Gastrocnemius medialis (tissue), 4 donors: ENCODE results near the gene TDRD7. TPM values are rescaled to one million over a fixed set of nuclear protein-coding genes. Genes with fewer than 3 reads are reported as not detected.
"Not testable (repeated sequence)": the region's sequence is repeated elsewhere in the genome, so short reads cannot be mapped to it uniquely, and the experiment has no call there.

ENCODE experiments used
- ATAC-seq, 2 donors: fragments of 150-250 bp; one replicate each; pipeline ENCODE4 v1.9.1; 2016
- DNase-seq, 2 donors: peaks; one replicate each; pipeline ENCODE4 v3.0.0-alpha.2; 2019
- H3K27ac ChIP-seq, 4 donors: fragments of 200-600 bp; sonication (generic); 1 replicate in 1 of 4; 2 replicates in 3 of 4; pipeline ENCODE4 v1.5.1; 2016 to 2018; ENCODE audit warnings: mild to moderate bottlenecking in 2 of 4, moderate library complexity in 1 of 4
- H3K27me3 ChIP-seq, 3 donors: fragments of 200-600 bp; sonication (generic) in 2 of 3; 1 replicate in 1 of 3; 2 replicates in 2 of 3; pipeline versions ENCODE4 v1.5.1 to v1.6.0; 2016 to 2019; ENCODE audit warnings: mild to moderate bottlenecking in 1 of 3, moderate library complexity in 1 of 3
- H3K36me3 ChIP-seq, 2 donors: fragments of 200-600 bp; sonication (generic) in 1 of 2; one replicate each; pipeline ENCODE4 v1.5.1; 2017 to 2018
- H3K4me1 ChIP-seq, 2 donors: fragments of 200-600 bp; sonication (generic) in 1 of 2; one replicate each; pipeline ENCODE4 v1.5.1; 2016 to 2017; ENCODE audit warnings: mild to moderate bottlenecking in 2 of 2
- H3K4me3 ChIP-seq, 4 donors: fragments of 200-600 bp; sonication (generic) in 3 of 4; 1 replicate in 1 of 4; 2 replicates in 3 of 4; pipeline ENCODE4 v1.5.1; 2016 to 2019; ENCODE audit warnings: mild to moderate bottlenecking in 2 of 4
- H3K9me3 ChIP-seq, 3 donors: fragments of 200-600 bp; sonication (generic) in 2 of 3; 1 replicate in 1 of 3; 2 replicates in 2 of 3; pipeline ENCODE4 v1.5.1; 2016 to 2019
- CTCF ChIP-seq, 5 experiments: fragments of 450-650 bp in 3 of 5; fragments of 200-600 bp in 2 of 5; sonication (generic) in 2 of 5; IDR thresholded peaks in 4 of 5; conservative IDR thresholded peaks in 1 of 5; 1 replicate in 4 of 5; 2 replicates in 1 of 5; pipeline ENCODE4 v1.5.1; 2016 to 2019; ENCODE audit warnings: antibody characterized with exemption in 5 of 5, mild to moderate bottlenecking in 3 of 5, moderate library complexity in 3 of 5
- POLR2A ChIP-seq, 2 donors: fragments of 450-650 bp; IDR thresholded peaks; one replicate each; pipeline ENCODE4 v1.6.1; 2017; ENCODE audit warnings: antibody characterized with exemption in 2 of 2, mild to moderate bottlenecking in 2 of 2, moderate library complexity in 2 of 2
- in situ Hi-C, 4 donors: fragments of 200-750 bp; cut with MboI; loops; one replicate each; pipeline versions ENCODE4 v1.15.0 to v1.8.0; 2017; ENCODE audit warnings: low sequenced_read_pairs in 4 of 4
- intact Hi-C: fragments of 100-400 bp; cut with DNase I; formaldehyde crosslinking; loops from one replicate; pipeline ENCODE4 v1.15.1; 2023; ENCODE audit warnings: low total_unique reads
- total RNA-seq, 4 donors: library from RNA; depleted of rRNA; stranded (reverse); fragments of >200 nt; gene quantifications; one replicate each; pipeline versions ENCODE4 v1.1.0 to v1.2.3, GENCODE V29; 2016

The TDRD7 gene
- total RNA-seq, 4 donors from 2014 or later: 2.9 to 5.7 (median 3.5) TPM

- no peak overlapping the region for H3K4me3 ChIP-seq
- no peak for DNase-seq
- ATAC-seq: no peak
- H3K4me1 ChIP-seq: no peaks in the 10 kb centered on the region
- H3K9me3 ChIP-seq: no peaks in the 10 kb centered on the region
- H3K27ac ChIP-seq: no peak overlapping the region
- H3K36me3 ChIP-seq: no peaks in the 10 kb centered on the region
- no peaks in the 10 kb centered on the region for H3K27me3 ChIP-seq
- intact Hi-C loops: no loop called here
- in situ Hi-C loops: loop anchor here in 1 of 4 donors (25.0 kb wide), 1 partner anchor 440 kb away; no protein-coding TSS in a partner anchor
- TF ChIP-seq POLR2A (IDR thresholded peaks at IDR 0.05): no peak
- no peak for TF ChIP-seq CTCF (IDR thresholded peaks at IDR 0.05 in 4 of 5, conservative IDR thresholded peaks at IDR 0.05 in 1 of 5)
These were observed 35.1 kb downstream of the TDRD7 start for GRCh38 chr9:97447001-97447400.

DNA sequence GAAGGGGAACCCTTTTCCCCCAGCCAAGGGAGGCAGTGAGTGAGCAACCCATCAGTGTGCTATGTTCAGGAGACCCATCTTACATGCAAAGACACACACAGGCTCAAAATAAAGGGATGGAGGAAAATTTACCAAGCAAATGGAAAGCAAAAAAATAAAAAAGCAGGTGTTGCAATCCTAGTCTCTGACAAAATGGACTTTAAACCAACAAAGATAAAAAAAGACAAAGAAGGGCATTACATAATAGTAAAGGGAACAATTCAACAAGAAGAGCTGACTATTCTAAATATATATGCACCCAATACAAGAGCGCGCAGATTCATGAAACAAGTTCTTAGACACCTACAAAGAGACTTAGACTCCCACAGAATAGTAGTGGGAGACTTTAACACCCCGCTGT, 41.7 kb downstream of the TDRD7 start:
- ATAC-seq, H3K27me3 ChIP-seq, H3K4me1 ChIP-seq, intact Hi-C loops, H3K36me3 ChIP-seq, H3K27ac ChIP-seq, H3K9me3 ChIP-seq, DNase-seq, H3K4me3 ChIP-seq: not testable (repeated sequence)
- in situ Hi-C loops: loop anchor here in 1 of 4 donors (25.0 kb wide), 1 partner anchor 459 kb away; the partner anchor contains the start of gene TRMO

DNA sequence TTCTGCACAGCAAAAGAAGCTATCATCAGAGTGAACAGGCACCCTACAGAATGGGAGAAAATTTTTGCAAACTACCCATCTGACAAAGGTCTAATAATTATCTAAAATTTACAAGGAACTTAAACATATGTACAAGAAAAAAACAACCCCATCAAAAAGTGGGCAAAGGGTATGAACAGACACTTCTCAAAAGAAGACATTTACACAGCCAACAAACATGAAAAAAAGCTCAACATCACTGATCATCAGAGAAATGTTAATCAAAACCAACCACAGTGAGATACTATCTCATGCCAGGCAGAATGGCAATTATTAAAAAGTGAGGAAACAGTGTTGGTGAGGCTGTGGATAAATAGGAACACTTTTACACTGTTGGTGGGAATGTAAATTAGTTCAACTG, 44.9 kb downstream of the TDRD7 start:
- intact Hi-C loops: not testable (repeated sequence)

DNA sequence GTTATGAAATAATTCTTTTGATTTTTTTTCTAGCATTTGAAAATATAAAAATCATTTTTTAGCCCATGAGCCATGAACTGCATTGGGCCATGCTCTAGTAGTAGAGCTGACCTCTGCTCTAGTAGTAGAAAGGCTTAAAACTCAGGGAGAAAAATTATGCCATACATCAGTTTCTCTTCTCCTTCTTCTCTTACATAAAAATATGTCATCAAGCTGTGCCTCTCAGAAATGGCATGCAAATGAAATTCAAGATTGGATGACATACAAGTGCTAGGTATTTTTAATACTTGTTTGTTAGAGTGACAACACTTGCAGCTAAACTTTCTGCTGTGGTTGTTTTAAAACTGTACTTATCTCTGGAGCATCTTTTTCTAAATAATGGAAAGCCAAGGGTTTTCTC, 47.4 kb downstream of the TDRD7 start:
- H3K4me1 ChIP-seq: no peaks in the 10 kb centered on the region
- no peaks in the 10 kb centered on the region for H3K27me3 ChIP-seq
- TF ChIP-seq CTCF (IDR thresholded peaks at IDR 0.05 in 4 of 5, conservative IDR thresholded peaks at IDR 0.05 in 1 of 5): no peak
- TF ChIP-seq POLR2A (IDR thresholded peaks at IDR 0.05): no peak
- no peak overlapping the region for H3K27ac ChIP-seq
- H3K36me3 ChIP-seq: no peaks in the 10 kb centered on the region
- ATAC-seq (no peak), DNase-seq (no peak)
- H3K4me3 ChIP-seq: no peak overlapping the region
- in situ Hi-C loops (loop anchor here in 1 of 4 donors (25.0 kb wide), 1 partner anchor 453 kb away; the partner anchor contains the start of gene TRMO), intact Hi-C loops (no loop called here)
- H3K9me3 ChIP-seq: no peaks in the 10 kb centered on the region

More for the DNA sequence above, 44.9 kb downstream of the TDRD7 start:
- not testable (repeated sequence) for H3K27ac ChIP-seq, DNase-seq, H3K36me3 ChIP-seq, H3K27me3 ChIP-seq, H3K9me3 ChIP-seq, H3K4me1 ChIP-seq, ATAC-seq, H3K4me3 ChIP-seq
- in situ Hi-C loops: loop anchor here in 1 of 4 donors (25.0 kb wide), 1 partner anchor 455 kb away; the partner anchor contains the start of gene TRMO

DNA sequence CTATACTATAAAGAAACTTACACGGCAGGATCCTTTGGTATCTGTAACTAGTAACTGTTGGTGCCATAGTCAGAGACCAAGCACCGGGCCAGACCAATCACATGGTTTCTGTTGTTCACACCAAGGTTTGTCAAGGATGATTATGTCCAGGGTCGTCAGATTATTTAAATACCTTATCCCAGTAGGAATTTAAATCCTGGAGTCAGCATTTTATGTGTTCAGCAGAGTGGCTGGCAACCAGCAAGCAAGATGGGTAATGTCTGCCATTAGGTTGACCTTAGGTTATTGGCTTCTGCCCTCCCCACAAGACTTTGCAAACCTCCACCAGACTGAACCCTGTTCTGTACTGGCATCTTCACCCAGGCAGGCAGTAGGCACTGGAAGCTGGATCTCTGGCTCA, 50.3 kb downstream of the TDRD7 start:
- H3K27ac ChIP-seq: no peak overlapping the region
- TF ChIP-seq POLR2A (IDR thresholded peaks at IDR 0.05) (no peak), CTCF (IDR thresholded peaks at IDR 0.05 in 4 of 5, conservative IDR thresholded peaks at IDR 0.05 in 1 of 5) (no peak)
- no peaks in the 10 kb centered on the region for H3K4me1 ChIP-seq
- no peaks in the 10 kb centered on the region for H3K27me3 ChIP-seq
- in situ Hi-C loops (loop anchor here in 1 of 4 donors (25.0 kb wide), 1 partner anchor 450 kb away; the partner anchor contains the start of gene TRMO), intact Hi-C loops (no loop called here)
- H3K9me3 ChIP-seq: no peaks in the 10 kb centered on the region
- DNase-seq: no peak
- H3K4me3 ChIP-seq: no peak overlapping the region
- no peaks in the 10 kb centered on the region for H3K36me3 ChIP-seq
- no peak for ATAC-seq

DNA sequence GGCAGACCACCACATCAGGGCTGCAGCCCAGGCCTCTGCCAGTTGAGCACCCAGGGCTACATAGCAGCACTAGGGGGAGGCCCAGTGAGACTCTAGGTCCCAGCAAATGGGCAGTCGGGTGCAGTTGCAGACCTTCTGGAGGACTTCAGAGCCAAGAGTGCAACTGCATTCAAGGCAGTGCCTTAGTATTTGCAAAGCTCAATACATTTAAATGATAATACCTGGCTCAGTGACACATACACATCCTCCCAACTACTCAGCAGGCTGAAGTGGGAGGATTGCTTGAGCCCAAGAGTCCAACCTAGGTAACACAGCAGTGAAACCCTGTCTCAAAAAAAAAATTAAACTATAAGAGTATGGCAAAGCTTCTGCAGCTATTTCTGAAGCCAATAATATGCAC, 51.0 kb downstream of the TDRD7 start:
- no peaks in the 10 kb centered on the region for H3K27me3 ChIP-seq
- DNase-seq: no peak
- intact Hi-C loops (no loop called here), in situ Hi-C loops (loop anchor here in 1 of 4 donors (25.0 kb wide), 1 partner anchor 449 kb away; the partner anchor contains the start of gene TRMO)
- no peaks in the 10 kb centered on the region for H3K36me3 ChIP-seq
- no peaks in the 10 kb centered on the region for H3K4me1 ChIP-seq
- TF ChIP-seq POLR2A (IDR thresholded peaks at IDR 0.05): no peak
- TF ChIP-seq CTCF (IDR thresholded peaks at IDR 0.05 in 4 of 5, conservative IDR thresholded peaks at IDR 0.05 in 1 of 5): no peak
- H3K27ac ChIP-seq: no peak overlapping the region
- no peak for ATAC-seq
- H3K4me3 ChIP-seq: no peak overlapping the region
- H3K9me3 ChIP-seq: no peaks in the 10 kb centered on the region
